Measurements from ENCODE around the gene TLN1. TPM values are rescaled to one million over a fixed set of nuclear protein-coding genes. Genes with fewer than 3 reads are reported as not detected.
A peak's percentile ranks its signal among the peaks of the same experiment; 100 is the strongest.

TLN1 gene
- total and polyA plus RNA-seq, 10 of the 15 experiments (the other 5 are each of a cell fraction or from before 2014, with no cell fraction given) = 11.6 to 305 (median 71.9) TPM

DNA sequence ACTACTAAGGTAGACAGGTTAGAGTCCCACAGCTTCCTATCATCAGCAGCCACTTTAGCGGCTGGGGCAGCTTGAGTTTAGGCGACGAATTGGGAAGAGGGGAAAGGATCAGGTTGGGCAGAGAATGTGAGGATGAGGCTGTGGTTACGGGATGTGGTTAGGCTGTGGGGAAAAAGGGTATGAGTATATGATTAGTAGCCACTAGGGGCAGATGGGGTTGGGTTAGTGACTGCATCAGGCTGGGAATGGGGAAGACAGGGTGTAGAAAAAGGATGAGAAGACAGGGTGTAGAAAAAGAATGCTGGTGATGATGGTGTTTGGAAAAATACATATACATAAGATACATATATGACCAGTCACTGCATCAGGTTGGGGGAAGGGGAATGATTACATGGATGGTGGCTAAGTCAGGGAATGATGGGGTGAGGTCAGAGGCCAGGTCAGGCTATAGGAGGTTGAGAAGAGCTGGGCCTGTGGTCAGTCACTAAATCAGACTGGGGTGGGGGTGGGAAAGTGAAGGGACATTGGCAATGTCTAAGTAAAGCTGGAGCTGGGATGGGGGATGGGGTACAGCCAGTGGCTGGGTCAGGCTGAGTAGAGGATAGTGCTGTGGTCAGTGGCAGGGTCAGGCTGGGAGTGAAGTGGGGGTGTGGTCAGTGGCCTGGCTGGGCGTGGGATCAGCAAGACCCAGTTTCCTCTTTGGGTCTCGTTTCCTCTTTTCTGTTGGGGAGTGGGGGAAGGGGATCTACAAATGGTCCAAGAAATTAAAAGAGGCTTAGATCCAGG, 2.1 kb downstream of the TLN1 start (continued):
- TF ChIP-seq, protein P1, sequence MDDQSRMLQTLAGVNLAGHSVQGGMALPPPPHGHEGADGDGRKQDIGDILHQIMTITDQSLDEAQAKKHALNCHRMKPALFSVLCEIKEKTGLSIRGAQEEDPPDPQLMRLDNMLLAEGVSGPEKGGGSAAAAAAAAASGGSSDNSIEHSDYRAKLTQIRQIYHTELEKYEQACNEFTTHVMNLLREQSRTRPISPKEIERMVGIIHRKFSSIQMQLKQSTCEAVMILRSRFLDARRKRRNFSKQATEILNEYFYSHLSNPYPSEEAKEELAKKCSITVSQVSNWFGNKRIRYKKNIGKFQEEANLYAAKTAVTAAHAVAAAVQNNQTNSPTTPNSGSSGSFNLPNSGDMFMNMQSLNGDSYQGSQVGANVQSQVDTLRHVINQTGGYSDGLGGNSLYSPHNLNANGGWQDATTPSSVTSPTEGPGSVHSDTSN (IDR thresholded peaks at IDR 0.05; ENCODE audit: insufficient replicate concordance, low read depth, low read length) = no peak
- TF ChIP-seq IKZF2 (IDR thresholded peaks at IDR 0.05) (peak; percentile 95 to 97), EED (IDR thresholded peaks at IDR 0.05; ENCODE audit: low read depth) (peak; percentile 75), FOS (IDR thresholded peaks at IDR 0.05; ENCODE audit: borderline replicate concordance, extremely low read depth, insufficient read length) (no peak), NRF1 (conservative IDR thresholded peaks at IDR 0.05; ENCODE audit: low read depth, low read length) (no peak), POU2F2 (IDR thresholded peaks at IDR 0.05; ENCODE audit: borderline replicate concordance, low read depth, low read length) (0 out of 3 replicates have a peak, but pooled peaks have one; percentile 34), RB1 (IDR thresholded peaks at IDR 0.05; ENCODE audit: borderline replicate concordance) (no peak), SMARCA5 (IDR thresholded peaks at IDR 0.05) (peak; percentile 40), BCL11A (IDR thresholded peaks at IDR 0.05; ENCODE audit: low read depth, low read length) (peak; percentile 38; the same call in 1 of the 2 replicates), HDGF (IDR thresholded peaks at IDR 0.05) (peak; percentile 88), GATAD2B (conservative IDR thresholded peaks at IDR 0.05; ENCODE audit: low read depth) (peak; percentile 29; the same call in 1 of the 2 replicates), NBN (IDR thresholded peaks at IDR 0.05) (peak; percentile 93), RAD21 (IDR thresholded peaks at IDR 0.05; ENCODE audit: insufficient read depth, low read depth, low read length) (0 out of 2 replicates have a peak, but pooled peaks have one; percentile 5), HCFC1 (IDR thresholded peaks at IDR 0.05; ENCODE audit: low read length) (no peak), ASH2L (IDR thresholded peaks at IDR 0.05; ENCODE audit: borderline replicate concordance, low read depth) (no peak), NR2C2 (IDR thresholded peaks at IDR 0.05; ENCODE audit: borderline replicate concordance, control insufficient read depth, insufficient read length, low read depth) (no peak), SP1 (IDR thresholded peaks at IDR 0.05; ENCODE audit: low read depth, low read length) (peak; percentile 44), CREB1 (IDR thresholded peaks at IDR 0.05; ENCODE audit: low read depth) (no peak), ZNF622 (IDR thresholded peaks at IDR 0.05) (no peak), SPI1 (IDR thresholded peaks at IDR 0.05; ENCODE audit: borderline replicate concordance, insufficient read depth, low read depth, low read length) (peak; percentile 92), SMAD1 (IDR thresholded peaks at IDR 0.05; ENCODE audit: low read depth, partially characterized antibody) (no peak), CEBPB (IDR thresholded peaks at IDR 0.05; ENCODE audit: borderline replicate concordance in 1 of 2, low read depth in 2 of 2, low read length in 2 of 2) (no peak), EGR1 (IDR thresholded peaks at IDR 0.05; ENCODE audit: borderline replicate concordance in 1 of 2, low read depth in 2 of 2, low read length in 2 of 2) (no peak)
- TF ChIP-seq, protein P2, sequence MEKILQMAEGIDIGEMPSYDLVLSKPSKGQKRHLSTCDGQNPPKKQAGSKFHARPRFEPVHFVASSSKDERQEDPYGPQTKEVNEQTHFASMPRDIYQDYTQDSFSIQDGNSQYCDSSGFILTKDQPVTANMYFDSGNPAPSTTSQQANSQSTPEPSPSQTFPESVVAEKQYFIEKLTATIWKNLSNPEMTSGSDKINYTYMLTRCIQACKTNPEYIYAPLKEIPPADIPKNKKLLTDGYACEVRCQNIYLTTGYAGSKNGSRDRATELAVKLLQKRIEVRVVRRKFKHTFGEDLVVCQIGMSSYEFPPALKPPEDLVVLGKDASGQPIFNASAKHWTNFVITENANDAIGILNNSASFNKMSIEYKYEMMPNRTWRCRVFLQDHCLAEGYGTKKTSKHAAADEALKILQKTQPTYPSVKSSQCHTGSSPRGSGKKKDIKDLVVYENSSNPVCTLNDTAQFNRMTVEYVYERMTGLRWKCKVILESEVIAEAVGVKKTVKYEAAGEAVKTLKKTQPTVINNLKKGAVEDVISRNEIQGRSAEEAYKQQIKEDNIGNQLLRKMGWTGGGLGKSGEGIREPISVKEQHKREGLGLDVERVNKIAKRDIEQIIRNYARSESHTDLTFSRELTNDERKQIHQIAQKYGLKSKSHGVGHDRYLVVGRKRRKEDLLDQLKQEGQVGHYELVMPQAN (conservative IDR thresholded peaks at IDR 0.05) = no peak
- TF ChIP-seq, protein P3, sequence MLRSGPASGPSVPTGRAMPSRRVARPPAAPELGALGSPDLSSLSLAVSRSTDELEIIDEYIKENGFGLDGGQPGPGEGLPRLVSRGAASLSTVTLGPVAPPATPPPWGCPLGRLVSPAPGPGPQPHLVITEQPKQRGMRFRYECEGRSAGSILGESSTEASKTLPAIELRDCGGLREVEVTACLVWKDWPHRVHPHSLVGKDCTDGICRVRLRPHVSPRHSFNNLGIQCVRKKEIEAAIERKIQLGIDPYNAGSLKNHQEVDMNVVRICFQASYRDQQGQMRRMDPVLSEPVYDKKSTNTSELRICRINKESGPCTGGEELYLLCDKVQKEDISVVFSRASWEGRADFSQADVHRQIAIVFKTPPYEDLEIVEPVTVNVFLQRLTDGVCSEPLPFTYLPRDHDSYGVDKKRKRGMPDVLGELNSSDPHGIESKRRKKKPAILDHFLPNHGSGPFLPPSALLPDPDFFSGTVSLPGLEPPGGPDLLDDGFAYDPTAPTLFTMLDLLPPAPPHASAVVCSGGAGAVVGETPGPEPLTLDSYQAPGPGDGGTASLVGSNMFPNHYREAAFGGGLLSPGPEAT (IDR thresholded peaks at IDR 0.05; ENCODE audit: low read depth) = peak; percentile 81
- TF ChIP-seq, protein P4, sequence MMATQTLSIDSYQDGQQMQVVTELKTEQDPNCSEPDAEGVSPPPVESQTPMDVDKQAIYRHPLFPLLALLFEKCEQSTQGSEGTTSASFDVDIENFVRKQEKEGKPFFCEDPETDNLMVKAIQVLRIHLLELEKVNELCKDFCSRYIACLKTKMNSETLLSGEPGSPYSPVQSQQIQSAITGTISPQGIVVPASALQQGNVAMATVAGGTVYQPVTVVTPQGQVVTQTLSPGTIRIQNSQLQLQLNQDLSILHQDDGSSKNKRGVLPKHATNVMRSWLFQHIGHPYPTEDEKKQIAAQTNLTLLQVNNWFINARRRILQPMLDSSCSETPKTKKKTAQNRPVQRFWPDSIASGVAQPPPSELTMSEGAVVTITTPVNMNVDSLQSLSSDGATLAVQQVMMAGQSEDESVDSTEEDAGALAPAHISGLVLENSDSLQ (IDR thresholded peaks at IDR 0.05) = no peak; the same call in 1 of the 2 replicates
